ENCODE results near the gene CFAP126. TPM values are rescaled to one million over a fixed set of nuclear protein-coding genes. Genes with fewer than 3 reads are reported as not detected.

CFAP126 gene
- total RNA-seq, 1 donor from 2014 or later = not detected

- Mint-ChIP-seq H3K4me1 (no peaks in the 10 kb centered on the region), H3K9me3 (no peaks in the 10 kb centered on the region), H3K4me3 (no peak overlapping the region), H3K36me3 (no peaks in the 10 kb centered on the region), H3K27me3 (ENCODE audit: low read depth) (no peaks in the 10 kb centered on the region), H3K27ac (no peak overlapping the region)
- no peak for TF ChIP-seq CTCF (IDR thresholded peaks at IDR 0.05; ENCODE audit: unreplicated experiment)
- no peak for DNase-seq (ENCODE audit: low spot score in 2 of 2, unreplicated experiment in 2 of 2)
These were observed 5.8 kb upstream of the CFAP126 start for GRCh38 chr1:161373442-161373841.

- no peak for DNase-seq (ENCODE audit: low spot score in 2 of 2, unreplicated experiment in 2 of 2)
- Mint-ChIP-seq H3K9me3 (no peaks in the 10 kb centered on the region), H3K4me3 (no peak overlapping the region), H3K36me3 (peaks cover 21% of the 10 kb centered on the region), H3K27ac (no peak overlapping the region), H3K27me3 (ENCODE audit: low read depth) (no peaks in the 10 kb centered on the region), H3K4me1 (no peaks in the 10 kb centered on the region)
- no peak for TF ChIP-seq CTCF (IDR thresholded peaks at IDR 0.05; ENCODE audit: unreplicated experiment)
These were observed 2.5 kb downstream of the CFAP126 start for GRCh38 chr1:161365207-161365606.

GRCh38 chr1:161364332-161364731, 3.3 kb downstream of the CFAP126 start:
- no peaks in the 10 kb centered on the region for H3K9me3 Mint-ChIP-seq
- peaks cover 23% of the 10 kb centered on the region for H3K36me3 Mint-ChIP-seq
- no peak overlapping the region for H3K4me3 Mint-ChIP-seq
- H3K27ac Mint-ChIP-seq = no peak overlapping the region
- TF ChIP-seq CTCF (IDR thresholded peaks at IDR 0.05; ENCODE audit: unreplicated experiment) = no peak
- peaks cover 3% of the 10 kb centered on the region for H3K4me1 Mint-ChIP-seq
- no peak for DNase-seq (ENCODE audit: low spot score in 2 of 2, unreplicated experiment in 2 of 2)
- H3K27me3 Mint-ChIP-seq (ENCODE audit: low read depth) = no peaks in the 10 kb centered on the region

- H3K36me3 Mint-ChIP-seq = peaks cover 25% of the 10 kb centered on the region
- H3K27ac Mint-ChIP-seq = peak overlapping the region; percentile 28
- no peak for TF ChIP-seq CTCF (IDR thresholded peaks at IDR 0.05; ENCODE audit: unreplicated experiment)
- H3K27me3 Mint-ChIP-seq (ENCODE audit: low read depth) = no peaks in the 10 kb centered on the region
- no peak for DNase-seq (ENCODE audit: low spot score in 2 of 2, unreplicated experiment in 2 of 2)
- no peak overlapping the region for H3K4me3 Mint-ChIP-seq
- no peaks in the 10 kb centered on the region for H3K9me3 Mint-ChIP-seq
- peaks cover 7% of the 10 kb centered on the region for H3K4me1 Mint-ChIP-seq
These were observed 8.4 kb downstream of the CFAP126 start for GRCh38 chr1:161359291-161359690.

- H3K4me3 Mint-ChIP-seq = no peak overlapping the region
- H3K4me1 Mint-ChIP-seq = peaks cover 7% of the 10 kb centered on the region
- TF ChIP-seq CTCF (IDR thresholded peaks at IDR 0.05; ENCODE audit: unreplicated experiment) = no peak
- H3K36me3 Mint-ChIP-seq = peaks cover 16% of the 10 kb centered on the region
- H3K9me3 Mint-ChIP-seq = no peaks in the 10 kb centered on the region
- no peak for DNase-seq (ENCODE audit: low spot score in 2 of 2, unreplicated experiment in 2 of 2)
- H3K27me3 Mint-ChIP-seq (ENCODE audit: low read depth) = no peaks in the 10 kb centered on the region
- H3K27ac Mint-ChIP-seq = no peak overlapping the region
These were observed 10.6 kb downstream of the CFAP126 start for GRCh38 chr1:161357073-161357472.

GRCh38 chr1:161351482-161351881, 16.2 kb downstream of the CFAP126 start:
- H3K27ac Mint-ChIP-seq = no peak overlapping the region

More at GRCh38 chr1:161351482-161351881, 16.2 kb downstream of the CFAP126 start:
- TF ChIP-seq CTCF (IDR thresholded peaks at IDR 0.05; ENCODE audit: unreplicated experiment) = no peak
- no peaks in the 10 kb centered on the region for H3K9me3 Mint-ChIP-seq
- H3K4me1 Mint-ChIP-seq = no peaks in the 10 kb centered on the region
- no peaks in the 10 kb centered on the region for H3K27me3 Mint-ChIP-seq (ENCODE audit: low read depth)
- H3K36me3 Mint-ChIP-seq = peaks cover 6% of the 10 kb centered on the region
- DNase-seq (ENCODE audit: low spot score in 2 of 2, unreplicated experiment in 2 of 2) = no peak
- H3K4me3 Mint-ChIP-seq = no peak overlapping the region
